ENCODE data around the gene ARHGEF7.

ARHGEF7 gene

DNA sequence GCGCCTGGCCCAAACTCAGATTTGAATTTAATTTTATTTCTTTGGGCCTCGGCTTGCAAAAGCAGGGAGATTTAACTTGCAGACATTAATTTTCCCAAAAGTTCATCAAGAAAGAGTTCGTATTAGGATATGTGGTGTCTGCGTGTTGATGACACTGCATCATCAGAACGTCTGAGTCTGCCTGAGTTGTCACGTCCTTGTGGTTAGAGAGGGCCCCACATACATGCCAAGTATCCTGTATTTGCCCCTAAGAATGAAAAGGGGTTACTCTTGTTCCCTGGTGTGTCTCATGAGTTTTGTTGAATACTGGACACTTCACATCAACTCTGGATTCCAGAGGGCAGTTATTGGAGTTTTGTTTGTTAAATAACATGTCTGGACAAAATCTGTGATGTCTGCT, 199.7 kb downstream of the ARHGEF7 start:
- no peak for DNase-seq

DNA sequence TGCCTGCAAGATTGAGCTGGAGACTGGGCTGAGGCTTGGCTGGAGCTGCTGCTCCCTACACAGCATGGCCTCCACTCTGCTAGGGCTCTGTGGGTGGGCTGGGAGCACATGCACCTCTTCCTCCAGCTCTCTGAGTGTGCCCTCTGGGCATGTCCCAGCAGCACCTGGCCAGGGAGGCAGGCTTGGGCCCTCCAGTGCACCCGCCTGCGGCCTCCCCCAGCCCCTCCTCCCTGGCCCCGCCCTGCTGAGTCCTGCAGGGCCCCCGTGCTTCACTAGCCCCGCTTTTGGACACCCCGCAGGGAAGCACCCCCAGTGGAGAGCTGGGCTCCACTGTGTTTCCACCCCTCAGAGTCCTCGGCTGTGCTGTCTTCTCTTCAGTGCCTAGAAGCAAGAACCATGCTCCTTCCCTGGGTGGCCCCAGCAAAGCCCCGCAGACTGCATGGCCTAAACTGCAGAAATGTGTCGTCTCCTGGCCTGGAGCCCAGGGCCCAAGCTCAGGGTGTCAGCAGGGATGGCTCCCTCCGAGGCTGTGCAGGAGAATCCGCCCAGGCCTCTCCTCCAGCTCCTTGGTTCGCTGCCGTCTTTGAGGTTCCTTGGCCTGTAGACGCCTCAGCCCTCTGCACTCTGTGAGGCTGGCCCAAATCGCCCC, 200.4 kb downstream of the ARHGEF7 start:
- no peak for DNase-seq

DNA sequence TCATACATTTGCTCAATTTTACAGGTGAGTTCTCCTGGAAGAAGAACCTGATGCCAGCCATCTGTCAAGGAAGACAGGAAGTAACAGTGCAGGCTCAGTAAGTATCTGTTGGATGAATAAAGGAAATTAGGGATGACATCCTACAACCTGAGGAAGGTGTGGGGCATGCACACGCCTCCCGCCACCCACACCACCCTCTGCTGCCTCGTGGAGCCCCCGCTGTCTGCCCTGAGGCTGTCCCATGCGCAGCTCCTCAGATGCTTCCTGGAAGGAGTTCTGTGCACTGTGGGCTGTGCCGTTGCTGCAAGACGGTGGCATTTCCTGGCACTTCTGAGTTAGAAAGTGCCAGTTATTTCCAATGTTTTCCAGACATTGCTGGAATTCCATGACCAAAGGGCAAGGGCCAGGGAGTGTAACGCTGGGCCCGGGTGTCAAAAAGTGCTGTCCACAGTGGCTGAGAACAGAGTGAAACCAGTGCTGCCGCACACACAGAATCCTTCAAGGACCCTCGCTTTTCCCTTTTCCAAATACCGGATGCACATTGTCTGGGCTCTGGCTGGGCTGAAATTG, 201.1 kb downstream of the ARHGEF7 start:
- DNase-seq: no peak

DNA sequence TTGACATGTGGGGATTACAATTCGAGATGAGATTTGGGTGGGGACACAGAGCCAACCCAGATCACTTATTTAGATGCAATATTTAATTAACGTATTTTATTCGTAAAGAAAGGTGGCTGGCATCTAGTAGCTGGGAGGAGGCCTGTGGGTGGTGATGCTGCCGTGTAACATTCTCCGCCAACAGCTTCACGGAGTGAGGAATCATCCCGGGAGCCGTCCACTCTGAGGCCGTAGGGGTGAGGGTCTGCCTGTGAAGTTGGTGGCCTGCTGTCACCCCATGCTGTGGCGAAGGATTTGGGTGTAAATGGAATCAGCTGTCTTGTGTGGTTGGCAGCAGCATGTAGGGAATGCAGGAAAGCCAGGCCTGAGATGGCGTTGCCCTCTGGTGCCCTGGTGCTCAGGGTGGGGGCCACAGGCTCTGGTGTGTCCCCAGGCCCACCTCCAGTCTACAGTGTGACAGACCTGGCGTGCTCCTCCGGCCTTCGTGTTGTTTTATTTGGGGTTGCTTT, 202.0 kb downstream of the ARHGEF7 start:
- DNase-seq: no peak

DNA sequence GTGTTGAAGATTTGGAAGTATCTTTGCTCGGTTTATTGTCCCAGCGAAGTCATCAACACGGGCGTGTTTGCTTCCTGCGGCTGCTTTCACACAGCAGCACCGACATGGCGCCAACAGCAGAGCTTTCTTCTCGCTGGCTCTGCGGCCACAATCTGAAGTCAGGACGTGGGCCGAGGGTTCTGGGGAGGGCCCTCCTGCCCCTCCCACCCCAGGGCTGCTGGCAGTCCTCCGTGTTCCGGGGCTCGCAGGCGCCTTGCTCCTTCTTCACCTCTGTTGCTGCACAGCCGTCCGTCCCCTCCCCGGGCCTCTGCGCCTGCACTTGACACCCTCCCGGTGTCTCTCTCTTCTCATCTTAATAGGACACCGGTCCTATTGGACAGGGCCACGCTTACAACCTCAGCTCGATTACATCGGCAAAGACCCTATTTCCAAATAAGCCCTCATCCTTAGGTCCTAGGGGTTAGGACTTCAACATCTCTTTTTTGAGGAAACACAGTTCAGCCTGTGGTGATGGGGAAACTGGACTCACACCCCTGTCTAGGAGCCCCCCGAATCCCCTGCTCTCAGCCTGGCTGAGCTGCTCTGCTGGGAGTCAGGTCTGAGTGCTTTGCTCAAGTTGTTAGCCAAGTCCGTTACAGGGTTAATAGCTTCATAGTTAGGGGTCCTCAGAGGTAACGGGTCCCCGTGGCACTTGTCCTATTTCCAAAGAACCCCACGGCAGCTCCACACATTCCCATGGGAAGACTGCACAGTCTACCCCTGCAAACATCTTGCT, 202.6 kb downstream of the ARHGEF7 start:
- DNase-seq: no peak

DNA sequence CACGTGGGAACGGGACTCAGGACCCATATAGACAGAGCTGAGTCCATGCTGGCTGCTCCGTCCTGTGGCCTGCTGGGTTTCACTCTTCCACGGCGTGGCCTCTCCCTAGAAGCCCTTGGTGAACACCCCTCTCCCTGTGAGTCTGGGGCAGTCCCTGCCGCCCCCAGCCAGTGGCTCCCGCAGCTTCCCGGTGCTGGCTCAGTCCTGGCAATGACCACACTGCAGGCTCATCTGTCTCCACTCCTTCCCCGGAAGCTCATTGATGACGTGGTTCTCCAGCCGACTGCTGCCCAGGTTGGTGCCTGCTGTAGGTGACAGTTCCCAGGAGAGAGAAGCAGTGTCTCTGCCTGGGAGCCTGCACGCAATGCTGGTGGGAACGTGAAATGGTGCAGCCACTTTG, 203.3 kb downstream of the ARHGEF7 start:
- DNase-seq: no peak

DNA sequence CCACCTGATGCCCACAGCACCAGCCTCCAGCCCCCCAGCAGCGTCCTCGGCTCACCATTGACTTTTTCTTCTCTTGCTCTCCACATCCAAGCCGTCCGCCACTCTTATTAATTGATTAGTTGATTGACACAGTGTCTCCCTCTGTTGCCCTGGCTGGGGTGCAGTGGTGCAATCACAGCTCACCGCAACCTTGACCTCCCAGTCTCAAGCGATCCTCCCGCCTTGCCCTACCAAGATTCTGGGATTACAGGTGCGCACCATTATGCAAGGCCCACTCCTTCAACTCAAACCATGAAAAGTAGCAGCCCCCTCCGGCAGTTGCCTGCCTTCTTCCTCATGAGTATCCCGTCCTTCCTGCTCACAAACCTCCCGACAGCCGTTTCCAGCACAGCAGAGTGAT, 204.4 kb downstream of the ARHGEF7 start:
- no peak for DNase-seq

DNA sequence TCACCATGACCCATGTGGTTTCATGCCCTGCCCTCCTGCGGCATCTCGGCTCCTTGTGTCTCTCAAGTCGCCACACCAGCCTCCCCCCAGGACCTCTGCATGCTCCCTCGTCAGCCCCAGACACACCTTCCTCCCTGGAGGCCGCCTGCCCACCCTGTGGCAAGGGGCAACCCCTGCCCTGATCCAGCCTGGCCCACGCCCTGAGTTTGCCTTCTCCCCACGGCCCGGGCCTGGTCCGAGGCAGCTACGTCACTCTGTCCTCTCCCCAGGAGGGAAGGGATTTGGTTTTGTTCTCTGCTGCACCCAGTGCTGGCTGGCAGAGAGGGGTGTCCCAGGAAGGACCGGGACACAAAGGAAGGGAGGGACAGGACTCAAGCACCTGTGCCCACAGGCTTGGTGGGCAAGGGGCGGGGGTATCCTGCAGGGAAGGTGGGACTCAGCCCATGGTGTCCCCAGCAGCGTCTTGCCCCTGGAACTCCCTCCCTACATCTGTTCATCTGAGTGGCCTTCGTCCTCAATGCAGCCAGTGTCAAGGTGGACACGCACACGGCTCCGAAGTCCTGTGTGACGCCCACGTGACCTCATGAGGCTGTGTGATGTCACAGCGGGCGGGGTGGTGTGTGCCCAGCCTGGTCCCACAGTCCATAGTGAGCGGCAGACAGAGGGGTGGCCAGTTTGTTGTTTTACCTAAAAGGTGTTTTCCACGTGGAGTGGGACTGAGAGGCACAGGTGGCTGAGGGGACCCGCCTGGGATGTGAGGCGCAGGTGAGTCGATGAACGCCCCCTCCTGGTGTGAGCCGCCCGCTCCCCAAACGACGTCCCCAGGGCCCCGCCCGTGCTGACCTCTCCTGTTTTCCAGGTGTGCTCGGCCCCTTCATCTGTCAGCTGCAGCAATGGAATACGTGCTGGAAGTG, 205.1 kb downstream of the ARHGEF7 start, which contains the start of gene TEX29:
TSS of gene TEX29 (plus strand) at position 645 of the 914 bp plus-strand sequence. CDS start at position 894, 249 bp downstream.
- no peak for DNase-seq

DNA sequence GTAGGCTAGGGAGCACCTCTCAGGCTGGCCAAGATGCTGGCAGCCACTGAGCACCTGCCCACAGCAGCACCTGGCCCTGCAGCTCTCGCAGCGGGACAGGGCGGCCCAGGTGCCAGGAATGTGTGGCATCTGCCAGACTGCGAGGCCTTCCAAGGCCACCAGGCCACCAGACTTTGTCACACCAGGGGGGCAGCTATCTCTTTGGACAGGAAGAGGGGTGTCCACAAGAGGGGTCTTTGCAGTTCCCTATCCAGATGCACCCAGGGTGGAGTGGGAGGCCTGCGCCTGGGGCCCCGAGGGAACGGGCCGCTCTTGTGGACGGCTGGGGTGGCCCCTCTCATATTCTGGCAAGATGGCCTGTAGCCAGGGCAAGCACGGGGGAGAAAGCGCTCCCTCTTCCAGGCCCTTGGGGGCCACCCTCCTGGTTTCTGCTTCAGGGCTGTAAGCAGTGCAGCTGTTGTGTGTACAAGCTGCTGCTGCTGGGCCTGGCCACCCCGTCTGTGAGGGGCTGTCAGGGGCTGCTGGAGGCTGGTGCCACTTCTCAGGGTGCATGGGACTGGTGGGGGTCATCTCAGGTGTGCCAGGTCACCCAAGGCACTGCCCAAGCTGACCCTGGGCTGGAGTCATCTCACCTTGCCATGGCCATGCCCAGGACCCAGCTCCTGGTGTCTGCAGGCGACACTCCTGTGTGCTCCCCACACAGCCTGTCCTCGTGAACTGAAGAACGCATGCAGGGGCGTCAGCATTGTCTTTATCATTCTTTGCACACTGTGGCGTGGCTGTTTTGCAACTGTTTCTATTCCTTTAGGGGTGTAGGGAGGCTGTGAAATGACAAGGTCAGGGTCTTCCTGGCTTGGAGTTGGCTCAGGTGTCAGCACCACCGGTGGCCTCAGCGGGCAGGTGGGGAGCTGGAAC, 207.1 kb downstream of the ARHGEF7 start:
- DNase-seq: no peak

DNA sequence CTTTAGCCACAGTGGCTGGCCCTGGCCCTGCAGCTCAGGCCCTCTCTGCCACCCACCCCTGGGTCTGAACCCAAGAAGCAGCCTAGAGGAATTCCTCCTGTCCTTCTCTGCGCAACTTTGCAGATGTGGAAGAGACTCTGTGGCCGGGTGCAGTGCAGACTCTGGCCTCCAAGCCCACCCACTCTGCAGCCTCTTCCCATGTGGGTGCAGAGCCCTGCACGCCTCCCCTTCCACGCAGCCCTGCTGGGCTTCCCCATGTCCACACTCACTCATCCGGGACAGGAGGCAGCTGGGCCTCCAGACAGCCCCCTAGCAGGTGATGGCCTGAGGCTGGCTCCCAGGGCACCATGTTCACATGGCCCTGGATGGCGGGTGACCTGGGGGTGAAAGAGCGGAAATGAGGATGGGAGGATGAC, 207.8 kb downstream of the ARHGEF7 start:
- no peak for DNase-seq

DNA sequence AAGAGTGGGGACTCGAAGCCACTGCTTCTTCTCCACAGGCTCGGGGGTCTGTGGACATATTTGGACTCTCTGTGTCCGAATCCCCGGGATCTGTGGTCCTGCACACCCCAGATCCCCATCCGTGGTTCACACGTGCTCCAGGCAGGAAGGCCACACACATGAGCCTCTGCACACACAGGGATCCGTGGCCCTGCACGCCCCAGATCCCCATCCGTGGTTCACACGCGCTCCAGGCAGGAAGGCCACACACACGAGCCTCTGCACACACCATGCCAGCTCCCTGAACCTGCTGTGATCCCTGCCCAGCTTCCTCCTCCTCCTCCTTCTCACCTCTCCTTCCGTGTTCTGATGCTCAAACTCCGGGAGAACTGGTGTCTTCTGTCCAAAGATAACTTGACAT, 208.4 kb downstream of the ARHGEF7 start:
- DNase-seq: no peak

DNA sequence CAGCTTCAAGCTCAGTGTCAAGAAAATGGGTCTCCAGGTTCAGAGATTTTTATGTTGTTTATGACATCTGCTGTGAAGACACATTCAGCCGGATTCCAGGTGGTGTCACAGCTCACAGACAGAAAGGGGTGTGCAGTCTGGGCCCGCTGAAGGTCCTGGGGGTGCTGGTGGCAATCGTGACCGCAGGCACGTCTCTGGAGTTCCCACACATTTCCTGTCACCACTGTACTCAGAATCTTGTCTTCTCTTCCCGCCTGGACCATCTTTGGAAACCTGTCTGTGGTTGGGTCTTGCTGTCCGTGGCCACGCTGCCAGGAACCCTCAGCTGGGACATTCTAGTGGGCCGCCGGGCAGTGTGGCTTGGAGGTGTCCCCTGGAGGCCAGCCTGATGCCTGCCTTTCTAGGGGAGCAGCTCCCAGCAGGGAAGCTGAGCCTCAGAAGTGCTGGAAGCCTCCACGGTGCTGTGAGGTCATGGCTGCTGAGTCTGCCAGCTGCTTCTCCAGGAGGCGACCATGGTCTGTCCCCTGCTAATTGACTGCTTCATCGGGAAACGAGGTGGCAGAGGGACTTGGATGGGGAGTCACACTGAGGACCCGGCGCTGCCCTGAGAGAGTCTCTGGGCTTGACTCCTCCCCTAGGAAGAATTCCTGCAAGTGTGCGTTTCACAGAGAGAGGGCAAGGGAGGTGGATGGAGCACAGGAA, 209.0 kb downstream of the ARHGEF7 start:
- no peak for DNase-seq

DNA sequence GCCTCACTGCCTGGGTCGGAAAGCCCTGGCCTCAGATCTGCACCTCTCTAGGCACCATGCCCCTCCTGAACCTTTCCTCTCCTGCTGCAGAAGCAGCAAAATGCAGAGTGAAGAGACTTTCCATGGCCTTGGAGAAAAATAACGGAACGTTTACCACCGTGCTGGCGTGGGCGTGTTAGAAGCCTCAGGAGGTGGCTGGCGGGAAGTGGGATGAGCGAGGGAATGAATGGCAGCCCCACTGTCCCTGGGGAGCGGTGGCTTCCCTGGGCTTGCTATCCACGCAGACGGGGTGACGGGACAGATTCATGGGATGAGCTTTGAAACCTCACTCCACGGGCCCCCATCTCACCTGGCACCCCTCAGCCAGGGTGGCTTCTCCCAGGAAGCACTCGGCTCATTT, 209.6 kb downstream of the ARHGEF7 start:
- no peak for DNase-seq

DNA sequence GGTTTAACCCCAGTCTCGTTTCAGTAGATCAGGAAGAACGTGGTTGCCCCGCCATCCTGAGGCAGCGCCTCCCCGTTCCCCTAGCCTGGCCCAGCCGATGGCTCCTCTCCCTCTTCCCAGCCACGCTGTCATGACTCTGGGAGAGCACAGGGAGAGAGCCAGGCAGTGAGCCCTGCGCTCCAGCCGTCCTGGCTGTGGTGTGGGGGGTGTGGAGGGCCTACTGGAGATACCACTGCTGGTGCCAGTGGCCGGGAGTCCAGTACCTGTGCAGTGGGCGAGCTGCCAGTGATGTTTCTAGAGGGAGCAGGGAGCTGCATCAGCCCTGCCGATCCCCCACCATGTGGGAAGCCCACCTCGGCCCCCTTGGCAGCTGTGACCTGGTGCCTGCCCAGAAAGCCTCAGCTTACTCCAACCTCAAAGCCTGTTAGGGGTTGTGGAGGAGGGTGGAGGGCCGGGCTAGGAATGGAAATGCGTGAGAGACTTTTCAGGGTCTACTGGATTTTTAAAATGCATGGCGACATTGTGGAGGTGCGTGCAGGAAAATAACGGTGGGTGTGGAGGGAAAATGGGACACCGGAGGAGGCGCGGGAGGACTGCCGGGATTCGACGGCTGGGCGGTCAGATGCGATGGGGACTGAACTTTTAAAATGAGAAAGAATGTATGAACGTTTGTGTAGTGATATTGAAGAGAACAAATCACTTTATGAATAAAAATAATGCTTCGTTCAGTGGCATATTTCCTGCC, 210.2 kb downstream of the ARHGEF7 start:
- DNase-seq: no peak

DNA sequence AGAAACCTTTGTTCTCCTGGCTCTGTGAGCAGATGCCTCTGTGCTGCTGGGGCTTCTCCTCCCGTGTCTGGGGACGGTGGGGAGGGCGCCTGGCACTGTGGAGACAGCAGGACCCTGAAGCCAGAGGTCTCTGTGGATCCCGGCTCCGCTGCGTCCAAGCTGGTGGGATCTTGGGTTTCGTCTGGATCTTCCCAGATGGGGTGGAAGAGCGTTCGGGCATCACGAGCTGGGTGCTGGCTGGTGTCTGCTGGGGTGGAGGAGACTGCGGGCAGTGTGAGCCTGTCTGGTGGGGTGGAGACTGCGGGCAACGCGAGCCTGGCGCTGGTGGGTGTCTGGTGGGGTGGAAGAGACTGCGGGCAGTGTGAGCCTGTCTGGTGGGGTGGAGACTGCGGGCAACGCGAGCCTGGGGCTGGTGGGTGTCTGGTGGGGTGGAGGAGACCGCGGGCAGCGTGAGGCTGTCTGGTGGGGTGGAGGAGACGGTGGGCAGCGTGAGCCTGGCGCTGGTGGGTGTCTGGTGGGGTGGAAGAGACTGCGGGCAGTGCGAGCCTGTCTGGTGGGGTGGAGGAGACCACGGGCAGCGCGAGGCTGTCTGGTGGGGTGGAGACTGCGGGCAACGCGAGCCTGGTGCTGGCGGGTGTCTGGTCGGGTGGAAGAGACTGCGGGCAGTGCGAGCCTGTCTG, 211.0 kb downstream of the ARHGEF7 start:
- DNase-seq: no peak

DNA sequence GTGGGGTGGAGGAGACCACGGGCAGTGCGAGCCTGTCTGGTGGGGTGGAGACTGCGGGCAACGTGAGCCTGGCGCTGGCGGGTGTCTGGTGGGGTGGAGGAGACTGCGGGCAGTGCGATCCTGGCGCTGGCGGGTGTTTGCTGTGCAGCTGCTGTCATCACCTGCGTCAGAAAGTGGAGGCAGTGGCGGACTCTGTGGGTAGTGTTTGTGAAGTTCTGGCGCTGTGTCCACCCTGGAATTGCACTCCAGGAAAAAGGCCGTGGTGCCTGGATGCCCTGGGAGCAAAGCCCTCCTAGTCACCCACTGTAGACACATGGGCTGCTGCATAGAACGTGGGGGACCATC, 211.5 kb downstream of the ARHGEF7 start:
- DNase-seq: no peak

DNA sequence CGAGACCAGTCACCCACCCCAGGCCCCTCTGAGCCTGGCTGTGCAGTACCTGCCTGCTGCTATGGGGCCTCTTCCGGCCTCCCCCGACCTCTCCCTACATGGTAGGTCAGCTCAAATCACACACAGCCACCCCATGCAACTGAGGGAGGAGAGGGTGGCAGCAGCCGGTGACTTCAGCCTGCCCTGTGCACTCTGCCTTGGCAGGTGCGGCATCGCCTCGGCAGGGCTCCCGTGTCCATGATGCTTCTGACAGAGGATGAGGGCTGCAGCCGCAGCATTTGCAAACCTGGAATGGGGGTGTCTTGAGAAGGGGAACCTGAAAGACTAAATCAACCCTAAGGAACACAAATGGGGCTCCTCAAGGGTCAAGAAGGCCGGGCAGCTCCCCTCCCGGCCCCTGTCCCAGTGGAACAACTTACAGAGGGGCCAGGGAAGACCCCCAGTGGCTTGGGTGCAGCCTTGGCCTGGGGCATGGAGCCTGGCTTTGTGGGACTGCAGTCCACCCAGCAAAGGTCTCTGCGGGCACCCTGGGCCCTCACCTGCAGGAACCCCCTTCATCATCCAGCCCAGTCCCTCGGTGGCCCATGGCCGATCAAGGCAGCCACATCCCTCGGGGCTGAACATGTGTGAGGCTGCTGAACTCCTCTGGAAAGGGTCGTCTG, 212.0 kb downstream of the ARHGEF7 start:
- DNase-seq: no peak

DNA sequence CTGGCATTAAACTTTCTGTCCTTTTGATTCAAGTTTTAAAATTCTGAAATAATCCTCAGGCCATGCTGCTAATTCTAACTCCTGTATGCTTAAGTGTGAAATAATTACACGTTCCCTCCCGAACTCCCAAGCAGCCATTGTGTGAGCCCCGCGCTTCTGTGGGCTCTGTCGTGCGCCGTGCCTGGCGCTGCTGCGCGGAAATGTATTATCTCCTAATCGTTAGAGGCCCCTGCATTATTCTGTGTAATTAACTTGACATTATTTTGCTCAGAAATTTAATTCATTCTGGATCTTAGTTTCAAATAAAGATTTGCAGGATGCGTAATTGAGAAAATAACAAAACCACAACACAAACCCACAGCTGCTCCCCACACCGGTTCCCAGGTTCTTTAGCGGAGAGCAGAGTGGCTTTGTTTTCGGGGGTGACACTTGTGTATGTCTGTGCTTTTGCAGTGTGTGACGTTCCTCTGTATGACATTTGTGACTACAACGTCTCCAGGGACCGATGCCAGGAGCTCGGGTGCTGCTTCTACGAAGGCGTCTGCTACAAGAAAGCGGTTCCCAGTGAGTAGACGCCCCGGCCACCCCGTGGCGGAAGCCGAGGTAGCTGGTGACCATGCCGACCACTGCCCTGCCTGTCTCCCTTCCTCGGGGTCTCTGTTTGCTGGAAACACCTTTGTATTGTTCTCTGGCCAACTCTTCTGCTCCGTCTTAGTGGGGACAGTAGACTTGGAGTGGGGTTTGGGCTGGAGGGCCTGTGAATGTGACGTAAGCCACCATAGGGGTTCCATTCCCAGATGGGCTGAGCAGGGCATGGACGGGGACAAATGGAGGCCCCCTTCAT, 212.8 kb downstream of the ARHGEF7 start:
- no peak for DNase-seq

Data from effector CD8-positive, alpha-beta T cell (primary cell).